ENCODE results near the gene NR0B2.

The NR0B2 gene

GRCh38 chr1:26949926-26950319 is 36.1 kb upstream of the NR0B2 start:
- TF ChIP-seq, protein P1, sequence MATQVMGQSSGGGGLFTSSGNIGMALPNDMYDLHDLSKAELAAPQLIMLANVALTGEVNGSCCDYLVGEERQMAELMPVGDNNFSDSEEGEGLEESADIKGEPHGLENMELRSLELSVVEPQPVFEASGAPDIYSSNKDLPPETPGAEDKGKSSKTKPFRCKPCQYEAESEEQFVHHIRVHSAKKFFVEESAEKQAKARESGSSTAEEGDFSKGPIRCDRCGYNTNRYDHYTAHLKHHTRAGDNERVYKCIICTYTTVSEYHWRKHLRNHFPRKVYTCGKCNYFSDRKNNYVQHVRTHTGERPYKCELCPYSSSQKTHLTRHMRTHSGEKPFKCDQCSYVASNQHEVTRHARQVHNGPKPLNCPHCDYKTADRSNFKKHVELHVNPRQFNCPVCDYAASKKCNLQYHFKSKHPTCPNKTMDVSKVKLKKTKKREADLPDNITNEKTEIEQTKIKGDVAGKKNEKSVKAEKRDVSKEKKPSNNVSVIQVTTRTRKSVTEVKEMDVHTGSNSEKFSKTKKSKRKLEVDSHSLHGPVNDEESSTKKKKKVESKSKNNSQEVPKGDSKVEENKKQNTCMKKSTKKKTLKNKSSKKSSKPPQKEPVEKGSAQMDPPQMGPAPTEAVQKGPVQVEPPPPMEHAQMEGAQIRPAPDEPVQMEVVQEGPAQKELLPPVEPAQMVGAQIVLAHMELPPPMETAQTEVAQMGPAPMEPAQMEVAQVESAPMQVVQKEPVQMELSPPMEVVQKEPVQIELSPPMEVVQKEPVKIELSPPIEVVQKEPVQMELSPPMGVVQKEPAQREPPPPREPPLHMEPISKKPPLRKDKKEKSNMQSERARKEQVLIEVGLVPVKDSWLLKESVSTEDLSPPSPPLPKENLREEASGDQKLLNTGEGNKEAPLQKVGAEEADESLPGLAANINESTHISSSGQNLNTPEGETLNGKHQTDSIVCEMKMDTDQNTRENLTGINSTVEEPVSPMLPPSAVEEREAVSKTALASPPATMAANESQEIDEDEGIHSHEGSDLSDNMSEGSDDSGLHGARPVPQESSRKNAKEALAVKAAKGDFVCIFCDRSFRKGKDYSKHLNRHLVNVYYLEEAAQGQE (IDR thresholded peaks at IDR 0.05; ENCODE audit: low read depth): no peak
- TF ChIP-seq CREB1 (IDR thresholded peaks at IDR 0.05; ENCODE audit: low read depth): no peak
- no peak for TF ChIP-seq ZBTB7A (IDR thresholded peaks at IDR 0.05; ENCODE audit: low read depth)
- TF ChIP-seq, protein P2, sequence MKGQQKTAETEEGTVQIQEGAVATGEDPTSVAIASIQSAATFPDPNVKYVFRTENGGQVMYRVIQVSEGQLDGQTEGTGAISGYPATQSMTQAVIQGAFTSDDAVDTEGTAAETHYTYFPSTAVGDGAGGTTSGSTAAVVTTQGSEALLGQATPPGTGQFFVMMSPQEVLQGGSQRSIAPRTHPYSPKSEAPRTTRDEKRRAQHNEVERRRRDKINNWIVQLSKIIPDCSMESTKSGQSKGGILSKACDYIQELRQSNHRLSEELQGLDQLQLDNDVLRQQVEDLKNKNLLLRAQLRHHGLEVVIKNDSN (IDR thresholded peaks at IDR 0.05): no peak
- no peak for TF ChIP-seq NFIC (IDR thresholded peaks at IDR 0.05)

DNA sequence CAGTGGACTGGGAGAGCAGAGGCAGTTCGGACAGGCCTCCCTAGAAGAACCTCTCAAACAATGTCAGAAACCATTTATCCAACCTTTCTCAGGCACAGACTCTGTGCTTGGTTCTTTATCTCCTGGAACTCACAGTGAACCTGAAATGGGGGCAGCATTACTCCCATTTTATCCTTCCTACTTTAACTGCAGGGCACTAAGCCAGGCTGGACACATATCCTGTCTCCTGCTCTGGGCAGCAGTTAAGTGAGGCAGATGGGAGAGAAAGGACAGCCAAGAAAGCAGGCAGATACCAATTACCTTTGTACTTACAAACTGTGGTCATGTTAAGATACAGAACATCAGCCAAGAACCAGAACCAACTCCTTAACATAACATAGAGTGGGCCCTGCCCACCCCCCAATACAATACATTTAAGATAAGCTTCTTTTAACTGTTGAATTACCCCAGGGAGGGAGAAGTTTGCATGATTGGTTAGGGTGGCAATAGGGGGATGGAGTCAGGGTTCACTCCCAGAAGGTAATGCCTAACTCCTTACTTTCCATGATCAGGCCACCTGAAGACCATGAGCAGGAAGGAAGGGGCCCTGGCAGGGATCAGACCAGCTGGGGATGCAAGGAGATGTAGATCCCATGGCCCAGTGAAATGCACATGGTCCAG is 35.6 kb upstream of the NR0B2 start:
- TF ChIP-seq, protein P1 (IDR thresholded peaks at IDR 0.05; ENCODE audit: low read depth): no peak
- TF ChIP-seq MAX (IDR thresholded peaks at IDR 0.05) (no peak), RAD21 (IDR thresholded peaks at IDR 0.05; ENCODE audit: low read depth) (no peak), EGR1 (IDR thresholded peaks at IDR 0.05) (no peak), NFIC (IDR thresholded peaks at IDR 0.05) (no peak), EP300 (IDR thresholded peaks at IDR 0.05; ENCODE audit: borderline replicate concordance) (no peak), FOXM1 (IDR thresholded peaks at IDR 0.05; ENCODE audit: borderline replicate concordance, low read depth) (no peak), CREB1 (IDR thresholded peaks at IDR 0.05; ENCODE audit: low read depth) (no peak), TCF12 (IDR thresholded peaks at IDR 0.05; ENCODE audit: low read depth) (no peak), TAF1 (IDR thresholded peaks at IDR 0.05; ENCODE audit: low read depth) (no peak), CEBPB (IDR thresholded peaks at IDR 0.05) (no peak)

GRCh38 chr1:26946270-26946669 is 32.5 kb upstream of the NR0B2 start:
- no peak for TF ChIP-seq TEAD4 (IDR thresholded peaks at IDR 0.05)
- TF ChIP-seq, protein P2 (IDR thresholded peaks at IDR 0.05): peak; percentile 54; the same call in 1 of the 2 replicates
- TF ChIP-seq, protein P1 (IDR thresholded peaks at IDR 0.05; ENCODE audit: low read depth): no peak

- TF ChIP-seq, protein P2 (IDR thresholded peaks at IDR 0.05): no peak
- TF ChIP-seq FOXM1 (IDR thresholded peaks at IDR 0.05; ENCODE audit: borderline replicate concordance, low read depth) (no peak), TEAD4 (IDR thresholded peaks at IDR 0.05) (no peak), CEBPB (IDR thresholded peaks at IDR 0.05) (no peak), NFIC (IDR thresholded peaks at IDR 0.05) (no peak), YY1 (IDR thresholded peaks at IDR 0.05; ENCODE audit: low read depth) (no peak), MAX (IDR thresholded peaks at IDR 0.05) (no peak), EP300 (IDR thresholded peaks at IDR 0.05; ENCODE audit: borderline replicate concordance) (no peak), TAF1 (IDR thresholded peaks at IDR 0.05; ENCODE audit: low read depth) (no peak), EGR1 (IDR thresholded peaks at IDR 0.05) (no peak), ZBTB7A (IDR thresholded peaks at IDR 0.05; ENCODE audit: low read depth) (no peak), RAD21 (IDR thresholded peaks at IDR 0.05; ENCODE audit: low read depth) (no peak), TCF12 (IDR thresholded peaks at IDR 0.05; ENCODE audit: low read depth) (no peak)
- TF ChIP-seq, protein P1 (IDR thresholded peaks at IDR 0.05; ENCODE audit: low read depth): no peak
These were observed 32.0 kb upstream of the NR0B2 start for GRCh38 chr1:26945728-26946127.

Data from Ishikawa (cell line).